ENCODE data around the gene CARD19.

CARD19 gene

GRCh38 chr9:93060746-93061259, 35.2 kb upstream of the CARD19 start:
- H4K20me1 ChIP-seq, result peaks cover 0 to 11% (median 0%) of the 10 kb centered on the region in 11 experiments; a peak in 2 of 22 replicates
- TF ChIP-seq Cebpa-rat (IDR thresholded peaks at IDR 0.05), result no peak

GRCh38 chr9:93061260-93061751, 34.7 kb upstream of the CARD19 start:
- Histone ChIP-seq H3K36me3 (no peaks in the 10 kb centered on the region), H3K4me2 (peak overlapping the region; percentile 87 to 99 (median 94)), H3K9ac (peak overlapping the region in 9 of 11 experiments; percentile 3 to 80 (median 54); a peak in 12 of 22 replicates), H3K9me3 (replicated peaks in 1 of 11) (no peaks in the 10 kb centered on the region), H3K27ac (peak overlapping the region in 8 of 11 experiments; percentile 68 to 91 (median 85); a peak in 16 of 22 replicates), H3K4me3 (peak overlapping the region in 3 of 10 experiments; percentile 4 to 65 (median 14); a peak in 2 of 20 replicates), H3K27me3 (no peaks in the 10 kb centered on the region), H4K20me1 (peaks cover 0 to 11% (median 0%) of the 10 kb centered on the region in 11 experiments; a peak in 2 of 22 replicates), H3K4me1 (peaks cover 71 to 98% (median 91%) of the 10 kb centered on the region in 10 experiments)
- TF ChIP-seq Cebpa-rat (IDR thresholded peaks at IDR 0.05), result no peak

More at GRCh38 chr9:93060746-93061259, 35.2 kb upstream of the CARD19 start:
- H3K9ac ChIP-seq, result peak overlapping the region in 9 of 11 experiments; percentile 3 to 80 (median 69); a peak in 6 of 22 replicates
- H3K4me3 ChIP-seq, result peak overlapping the region in 2 of 10 experiments; percentile 65 to 73; a peak in 3 of 20 replicates
- H3K4me2 ChIP-seq, result peak overlapping the region; percentile 87 to 99 (median 94)
- H3K4me1 ChIP-seq, result peaks cover 70 to 96% (median 91%) of the 10 kb centered on the region in 10 experiments
- no peaks in the 10 kb centered on the region for H3K27me3 ChIP-seq
- H3K27ac ChIP-seq, result peak overlapping the region in 9 of 11 experiments; percentile 21 to 89 (median 76); a peak in 15 of 22 replicates
- H3K9me3 ChIP-seq (replicated peaks in 1 of 11), result no peaks in the 10 kb centered on the region
- H3K36me3 ChIP-seq, result no peaks in the 10 kb centered on the region

- Histone ChIP-seq H3K27ac (peak overlapping the region in 8 of 11 experiments; percentile 80 to 91 (median 86); a peak in 16 of 22 replicates), H3K27me3 (no peaks in the 10 kb centered on the region), H3K4me3 (peak overlapping the region in 3 of 10 experiments; percentile 4 to 19 (median 14); a peak in 1 of 20 replicates), H3K9me3 (replicated peaks in 1 of 11) (no peaks in the 10 kb centered on the region), H3K9ac (peak overlapping the region in 8 of 11 experiments; percentile 8 to 79 (median 52); a peak in 18 of 22 replicates), H3K36me3 (no peaks in the 10 kb centered on the region), H4K20me1 (peaks cover 0 to 11% (median 0%) of the 10 kb centered on the region in 11 experiments; a peak in 2 of 22 replicates), H3K4me2 (peak overlapping the region; percentile 87 to 99 (median 94)), H3K4me1 (peaks cover 76 to 98% (median 93%) of the 10 kb centered on the region in 10 experiments)
- no peak for TF ChIP-seq Cebpa-rat (IDR thresholded peaks at IDR 0.05)
Measured at GRCh38 chr9:93061791-93062763, 33.9 kb upstream of the CARD19 start.

- Histone ChIP-seq H3K4me2 (peak overlapping the region; percentile 87 to 99 (median 94)), H4K20me1 (peaks cover 0 to 11% (median 0%) of the 10 kb centered on the region in 11 experiments; a peak in 2 of 22 replicates), H3K36me3 (peaks cover 0 to 12% (median 4%) of the 10 kb centered on the region in 11 experiments; a peak in 6 of 22 replicates), H3K9ac (peak overlapping the region; percentile 19 to 78 (median 74); a peak in 20 of 22 replicates), H3K27me3 (no peaks in the 10 kb centered on the region), H3K4me1 (peaks cover 72 to 83% (median 76%) of the 10 kb centered on the region in 10 experiments), H3K9me3 (replicated peaks in 1 of 11) (peaks cover 0 to 5% (median 0%) of the 10 kb centered on the region in 11 experiments; a peak in 1 of 22 replicates), H3K27ac (peak overlapping the region; percentile 25 to 91 (median 83); a peak in 21 of 22 replicates), H3K4me3 (peak overlapping the region in 9 of 10 experiments; percentile 7 to 46 (median 21); a peak in 14 of 20 replicates)
- TF ChIP-seq Cebpa-rat (IDR thresholded peaks at IDR 0.05), result no peak
Measured at GRCh38 chr9:93064392-93065134, 31.5 kb upstream of the CARD19 start.

GRCh38 chr9:93065135-93065720, 30.8 kb upstream of the CARD19 start:
- peaks cover 0 to 11% (median 0%) of the 10 kb centered on the region in 11 experiments; a peak in 2 of 22 replicates for H4K20me1 ChIP-seq
- peaks cover 66 to 76% (median 69%) of the 10 kb centered on the region in 10 experiments for H3K4me1 ChIP-seq
- peak overlapping the region in 9 of 10 experiments; percentile 7 to 46 (median 21); a peak in 14 of 20 replicates for H3K4me3 ChIP-seq
- TF ChIP-seq Cebpa-rat (IDR thresholded peaks at IDR 0.05), result no peak
- H3K9ac ChIP-seq, result peak overlapping the region; percentile 19 to 78 (median 74); a peak in 20 of 22 replicates
- peak overlapping the region; percentile 87 to 99 (median 94) for H3K4me2 ChIP-seq
- H3K9me3 ChIP-seq (replicated peaks in 1 of 11), result peaks cover 0 to 5% (median 0%) of the 10 kb centered on the region in 11 experiments; a peak in 1 of 22 replicates
- peaks cover 0 to 15% (median 5%) of the 10 kb centered on the region in 11 experiments; a peak in 9 of 22 replicates for H3K36me3 ChIP-seq
- H3K27ac ChIP-seq, result peak overlapping the region; percentile 25 to 91 (median 83); a peak in 21 of 22 replicates
- no peaks in the 10 kb centered on the region for H3K27me3 ChIP-seq

- 0 out of 22 replicates have a peak overlapping the region, but pooled peaks of 2 of the 11 experiments have one; percentile 87 to 91 for H3K27ac ChIP-seq
- no peak for TF ChIP-seq Cebpa-rat (IDR thresholded peaks at IDR 0.05)
- no peak overlapping the region for H3K9ac ChIP-seq
- H3K9me3 ChIP-seq (replicated peaks in 1 of 11), result peaks cover 0 to 5% (median 0%) of the 10 kb centered on the region in 11 experiments; a peak in 1 of 22 replicates
- no peaks in the 10 kb centered on the region for H3K27me3 ChIP-seq
- H3K36me3 ChIP-seq, result peaks cover 0 to 25% (median 12%) of the 10 kb centered on the region in 11 experiments; a peak in 12 of 22 replicates
- peaks cover 53 to 68% (median 61%) of the 10 kb centered on the region in 10 experiments for H3K4me1 ChIP-seq
- H3K4me2 ChIP-seq, result peak overlapping the region in 2 of 11 experiments; percentile 9 to 95; a peak in 1 of 22 replicates
- H3K4me3 ChIP-seq, result no peak overlapping the region
- peaks cover 0 to 9% (median 0%) of the 10 kb centered on the region in 11 experiments; a peak in 2 of 22 replicates for H4K20me1 ChIP-seq
Measured at GRCh38 chr9:93066978-93067603, 28.9 kb upstream of the CARD19 start.

- Histone ChIP-seq H3K27me3 (no peaks in the 10 kb centered on the region), H3K9me3 (replicated peaks in 1 of 11) (peaks cover 0 to 5% (median 0%) of the 10 kb centered on the region in 11 experiments; a peak in 1 of 22 replicates), H3K36me3 (peaks cover 0 to 25% (median 12%) of the 10 kb centered on the region in 11 experiments; a peak in 12 of 22 replicates), H3K27ac (no peak overlapping the region), H3K4me3 (no peak overlapping the region), H3K9ac (no peak overlapping the region), H4K20me1 (no peaks in the 10 kb centered on the region), H3K4me1 (peaks cover 45 to 68% (median 60%) of the 10 kb centered on the region in 10 experiments), H3K4me2 (no peak overlapping the region)
- no peak for TF ChIP-seq Cebpa-rat (IDR thresholded peaks at IDR 0.05)
Measured at GRCh38 chr9:93068956-93069355, 27.1 kb upstream of the CARD19 start.
